Upper lobe of right lung (tissue), 1 donor: Measurements from ENCODE around the gene R3HDM4. TPM values are rescaled to one million over a fixed set of nuclear protein-coding genes. Genes with fewer than 3 reads are reported as not detected.
A peak's percentile ranks its signal among the peaks of the same experiment; 100 is the strongest.

Experiments used
- ATAC-seq: fragments of 200-7000 bp; cut with Tn5 transposase; one replicate; pipeline ENCODE4 v1.9.1; 2020; ENCODE audit warnings: mild to moderate bottlenecking, moderate library complexity
- DNase-seq: peaks from one replicate; pipeline ENCODE4 v3.0.0-alpha.2; 2020
- H3K27ac ChIP-seq: fragments of 200-600 bp; one replicate; pipeline ENCODE4 v1.8.0; 2022
- H3K27me3 ChIP-seq: fragments of 200-600 bp; one replicate; pipeline ENCODE4 v1.8.0; 2022; ENCODE audit warnings: mild to moderate bottlenecking
- H3K36me3 ChIP-seq: fragments of 200-600 bp; one replicate; pipeline ENCODE4 v1.8.0; 2022
- H3K4me1 ChIP-seq: fragments of 200-600 bp; one replicate; pipeline ENCODE4 v1.8.0; 2022
- H3K4me3 ChIP-seq: fragments of 200-600 bp; one replicate; pipeline ENCODE4 v1.8.0; 2022; ENCODE audit warnings: mild to moderate bottlenecking
- H3K9me3 ChIP-seq: fragments of 200-600 bp; one replicate; pipeline ENCODE4 v1.8.0; 2022
- CTCF ChIP-seq: fragments of 200-600 bp; IDR thresholded peaks from one replicate; pipeline ENCODE4 v1.8.0; 2022; ENCODE audit warnings: antibody characterized with exemption
- intact Hi-C: fragments of 100-400 bp; cut with DNase I; formaldehyde crosslinking; loops from one replicate; pipeline ENCODE4 v1.11.0; 2022
- total RNA-seq: library from RNA; stranded (reverse); fragmentation: NEBNext Ultra II Directional; extraction: Animal tissue kit (Norgen Biotek cat#: 25700); gene quantifications from one replicate; pipeline ENCODE4 v1.2.1, GENCODE V29; 2021
- donor health status: DM: no; HTN: yes; CAD: no; lungs with severe emphysema.

The R3HDM4 gene
- total RNA-seq, 1 donor from 2014 or later, result 50.7 TPM

DNA sequence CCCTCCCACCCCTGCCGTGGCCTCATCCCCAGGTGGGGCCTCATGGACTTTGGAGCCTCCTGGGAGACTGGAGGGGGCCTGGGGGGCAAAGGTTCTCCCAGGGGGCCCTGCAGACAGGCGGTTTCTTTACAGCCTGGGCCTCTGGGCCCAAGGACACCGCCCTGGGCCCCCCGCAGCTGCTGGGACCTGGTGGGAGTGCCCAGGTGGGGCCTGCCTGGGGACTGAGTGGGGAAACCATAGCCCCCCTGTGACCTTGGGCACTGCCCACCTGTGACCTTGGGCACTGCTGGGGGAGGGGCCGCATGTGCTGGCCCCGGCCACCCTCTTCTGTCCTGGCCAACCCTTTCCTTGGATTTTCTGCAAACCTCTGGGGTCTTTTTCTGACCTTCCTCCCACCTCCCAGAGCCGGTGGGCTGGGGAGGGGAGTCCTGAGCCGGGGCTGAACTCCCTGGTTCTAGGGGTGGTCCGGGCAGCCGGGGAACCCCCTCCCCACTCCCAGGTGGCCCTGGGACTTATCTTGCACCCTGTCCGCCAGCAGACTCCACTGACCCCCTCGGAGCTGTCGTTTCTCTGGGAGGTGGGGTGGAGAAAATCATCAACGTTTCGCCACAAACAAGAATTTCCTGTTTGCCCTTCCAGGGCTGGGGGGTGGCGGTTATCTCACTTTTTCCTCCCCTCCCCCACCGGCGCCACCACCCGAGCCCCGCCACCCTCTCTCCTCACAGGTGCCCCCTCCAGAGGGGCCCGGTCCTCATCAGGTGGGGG lies 39.8 kb upstream of the R3HDM4 start:
- H3K27ac ChIP-seq, result no peak overlapping the region

DNA sequence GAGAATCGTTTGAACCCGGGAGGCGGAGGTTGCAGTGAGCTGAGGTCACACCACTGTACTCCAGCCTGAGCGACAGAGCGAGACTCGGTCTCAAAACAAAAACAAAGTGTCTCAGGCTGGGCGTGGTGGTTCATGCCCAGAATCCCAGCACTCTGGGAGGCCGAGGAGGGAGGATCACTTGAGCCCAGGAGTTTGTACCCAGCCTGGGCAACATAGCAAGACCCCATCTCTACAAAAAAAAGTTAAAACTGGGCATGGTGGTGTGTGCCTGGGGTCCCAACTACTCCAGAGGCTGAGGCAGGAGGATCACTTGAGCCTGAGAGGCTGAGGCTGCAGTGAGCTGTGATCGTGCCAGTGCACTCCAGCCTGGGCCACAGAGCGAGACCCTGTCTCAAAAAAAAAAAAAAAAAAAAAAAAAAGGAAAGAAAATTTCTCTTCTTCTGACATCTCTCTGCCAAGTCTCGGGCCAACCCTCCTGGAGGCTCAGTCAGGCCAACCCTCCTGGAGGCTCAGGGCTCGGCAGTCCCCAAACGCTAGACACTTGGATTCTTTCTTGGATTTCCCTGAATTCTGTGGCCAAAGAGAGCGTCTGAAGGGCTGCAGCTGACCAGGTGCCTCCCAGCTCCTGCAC lies 39.1 kb upstream of the R3HDM4 start:
- H3K36me3 ChIP-seq, result no peaks in the 10 kb centered on the region

More for the DNA sequence above, 39.8 kb upstream of the R3HDM4 start:
- peaks cover 11% of the 10 kb centered on the region for H3K4me1 ChIP-seq
- H3K4me3 ChIP-seq, result peak overlapping the region; percentile 12
- no peaks in the 10 kb centered on the region for H3K27me3 ChIP-seq
- DNase-seq (no peak), ATAC-seq (peak; percentile 29)
- TF ChIP-seq CTCF, result no peak
- no peaks in the 10 kb centered on the region for H3K36me3 ChIP-seq
- H3K9me3 ChIP-seq, result no peaks in the 10 kb centered on the region
- intact Hi-C loops, result no loop called here

GRCh38 chr19:950352-951066 lies 37.5 kb upstream of the R3HDM4 start:
- H3K9me3 ChIP-seq, result no peaks in the 10 kb centered on the region
- DNase-seq (no peak), ATAC-seq (no peak)
- no peak overlapping the region for H3K27ac ChIP-seq
- intact Hi-C loops, result no loop called here
- no peak overlapping the region for H3K4me3 ChIP-seq
- TF ChIP-seq CTCF, result no peak
- no peaks in the 10 kb centered on the region for H3K27me3 ChIP-seq
- H3K4me1 ChIP-seq, result peaks cover 11% of the 10 kb centered on the region
- H3K36me3 ChIP-seq, result no peaks in the 10 kb centered on the region

More for the DNA sequence above, 39.1 kb upstream of the R3HDM4 start:
- ATAC-seq, result no peak
- Histone ChIP-seq H3K27ac (no peak overlapping the region), H3K27me3 (no peaks in the 10 kb centered on the region), H3K4me1 (peaks cover 11% of the 10 kb centered on the region), H3K9me3 (no peaks in the 10 kb centered on the region), H3K4me3 (no peak overlapping the region)
- no peak for TF ChIP-seq CTCF
- intact Hi-C loops, result no loop called here
- no peak for DNase-seq

- H3K27ac ChIP-seq, result no peak overlapping the region
- no peaks in the 10 kb centered on the region for H3K27me3 ChIP-seq
- H3K4me3 ChIP-seq, result no peak overlapping the region
- DNase-seq, result no peak
- intact Hi-C loops, result no loop called here
- peaks cover 11% of the 10 kb centered on the region for H3K4me1 ChIP-seq
- no peak for TF ChIP-seq CTCF
- H3K36me3 ChIP-seq, result no peaks in the 10 kb centered on the region
- H3K9me3 ChIP-seq, result no peaks in the 10 kb centered on the region
- no peak for ATAC-seq
Measured at GRCh38 chr19:948842-949496, 36.0 kb upstream of the R3HDM4 start.

- peak; percentile 82 for DNase-seq
- Histone ChIP-seq H3K4me3 (no peak overlapping the region), H3K36me3 (no peaks in the 10 kb centered on the region), H3K4me1 (peaks cover 4% of the 10 kb centered on the region), H3K27ac (no peak overlapping the region), H3K27me3 (no peaks in the 10 kb centered on the region), H3K9me3 (no peaks in the 10 kb centered on the region)
- intact Hi-C loops, result no loop called here
- peak; percentile 79 for ATAC-seq
- TF ChIP-seq CTCF, result no peak
Measured at GRCh38 chr19:947707-948539, 34.9 kb upstream of the R3HDM4 start.
